BJ (cell line): Measurements from ENCODE around the gene ZBTB20. TPM values are rescaled to one million over a fixed set of nuclear protein-coding genes. Genes with fewer than 3 reads are reported as not detected.

Experiments
- CTCF ChIA-PET: fragments of 350-600 bp; formaldehyde crosslinking; extraction: SDS; loops from one replicate; lab custom pipeline; 2021; ENCODE audit warnings: antibody characterized with exemption, inconsistent platforms; lab: Yijun Ruan, JAX
- POLR2A ChIA-PET: fragments of 300-600 bp; sonication (Branson Sonifier 250); formaldehyde crosslinking; extraction: SDS; loops from one replicate; lab custom pipeline; 2021; ENCODE audit warnings: antibody characterized with exemption; lab: Charles Lee
- DNase-seq: peaks from one replicate; pipeline ENCODE4 v3.0.0-alpha.2; 2011; ENCODE audit warnings: low read depth
- H3K27me3 ChIP-seq: 2 replicates; pipeline ENCODE4 v1.6.0; 2011; ENCODE audit warnings: low read length; ENCODE audit not compliant: control insufficient read depth, insufficient read depth
- H3K36me3 ChIP-seq: 2 replicates; pipeline ENCODE4 v1.5.1; 2011; ENCODE audit warnings: low read length; ENCODE audit not compliant: control insufficient read depth, insufficient read depth
- H3K4me3 ChIP-seq: 2 replicates; pipeline ENCODE4 v1.5.1; 2011; ENCODE audit warnings: low read depth, mild to moderate bottlenecking, control low read depth, low read length
- CTCF ChIP-seq: IDR thresholded peaks from 2 replicates; pipeline ENCODE4 v1.5.1; 2011; ENCODE audit warnings: low read depth, mild to moderate bottlenecking, control low read depth, inconsistent platforms, low read length, moderate library complexity; ENCODE audit not compliant: insufficient read depth
- polyA plus RNA-seq: library from polyadenylated mRNA; depleted of rRNA; stranded (reverse); fragments of >200 nt; gene quantifications from 2 replicates; pipeline ENCODE4 v1.2.3, GENCODE V29; 2011

ZBTB20 gene
- polyA plus RNA-seq, 1 experiment = 6.0 TPM

GRCh38 chr3:115077501-115078250 is 69.4 kb downstream of the ZBTB20 start:
- POLR2A ChIA-PET = no interaction called here
- no peak for DNase-seq

DNA sequence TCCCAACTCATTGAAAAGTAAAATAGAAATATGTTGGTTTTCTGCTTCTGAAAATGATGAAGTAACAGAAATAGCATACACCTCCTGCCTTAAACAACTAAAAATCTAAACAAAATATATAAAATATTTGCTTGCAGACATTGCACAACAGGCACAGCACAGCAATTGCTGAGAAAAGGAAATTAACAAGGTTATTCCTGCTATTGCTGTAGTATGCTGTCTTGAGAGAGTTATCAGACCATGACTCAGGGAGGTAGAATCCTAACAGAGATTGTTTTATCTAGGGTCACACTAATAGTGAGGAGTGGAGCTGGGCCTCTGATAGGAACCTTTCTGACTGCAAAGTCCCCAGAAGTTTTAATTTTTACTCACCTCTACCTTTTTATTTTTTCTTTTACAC is 72.6 kb downstream of the ZBTB20 start:
- DNase-seq = no peak
- H3K27me3 ChIP-seq = no peaks in the 10 kb centered on the region
- POLR2A ChIA-PET = no interaction called here
- no peaks in the 10 kb centered on the region for H3K36me3 ChIP-seq
- TF ChIP-seq CTCF = no peak
- CTCF ChIA-PET = interaction anchor here (0.6 kb wide), 1 partner anchor 469 kb away, joined by 3 read pairs; no protein-coding TSS in a partner anchor
- no peak overlapping the region for H3K4me3 ChIP-seq

More at GRCh38 chr3:115077501-115078250, 69.4 kb downstream of the ZBTB20 start:
- no peak overlapping the region for H3K4me3 ChIP-seq
- TF ChIP-seq CTCF = no peak
- no peaks in the 10 kb centered on the region for H3K36me3 ChIP-seq
- H3K27me3 ChIP-seq = no peaks in the 10 kb centered on the region
- CTCF ChIA-PET = interaction anchor here (3.1 kb wide), 1 partner anchor 15 kb away, joined by 13 read pairs; no protein-coding TSS in a partner anchor

DNA sequence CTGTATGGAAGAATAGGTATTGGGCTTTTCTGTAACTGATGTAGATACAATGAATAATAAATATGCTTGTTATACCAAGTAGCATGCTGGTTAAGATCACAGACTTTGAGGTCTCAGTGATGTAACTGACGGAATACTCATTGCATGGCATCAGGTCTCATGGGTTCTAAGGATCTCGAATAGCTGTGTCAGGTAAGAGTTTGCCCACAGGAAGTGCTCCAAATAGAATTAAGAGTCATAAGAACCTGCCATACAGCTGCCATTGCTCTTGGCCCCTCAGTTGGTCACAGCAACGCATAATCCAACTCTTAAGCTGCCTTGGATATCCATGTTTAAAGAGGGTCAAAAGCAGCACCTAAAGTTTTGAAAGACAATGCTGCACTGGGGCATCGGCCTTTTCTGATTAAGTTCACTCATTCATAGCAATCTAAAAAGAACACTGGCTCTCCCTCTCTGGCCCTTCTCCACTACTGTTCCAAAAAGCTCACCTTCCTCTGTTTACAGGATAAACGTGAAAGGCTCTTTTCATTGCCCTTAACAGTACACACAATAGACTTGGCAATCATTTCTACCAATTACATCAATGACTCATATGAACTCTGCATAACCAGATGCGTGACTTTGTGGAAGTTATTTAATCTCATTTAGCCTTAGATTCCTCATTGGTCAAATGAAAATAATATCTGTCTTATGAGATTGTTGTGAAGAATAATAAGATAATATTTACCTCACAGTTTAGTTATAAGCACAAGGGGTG is 74.6 kb downstream of the ZBTB20 start:
- ChIA-PET CTCF (interaction anchor here (0.8 to 1.6 kb wide), 2 partner anchors 13 to 20 kb away, joined by 3 to 6 read pairs; no protein-coding TSS in a partner anchor), POLR2A (no interaction called here)
- no peaks in the 10 kb centered on the region for H3K27me3 ChIP-seq
- no peaks in the 10 kb centered on the region for H3K36me3 ChIP-seq
- H3K4me3 ChIP-seq = no peak overlapping the region
- TF ChIP-seq CTCF = no peak
- DNase-seq = peak; percentile 39

DNA sequence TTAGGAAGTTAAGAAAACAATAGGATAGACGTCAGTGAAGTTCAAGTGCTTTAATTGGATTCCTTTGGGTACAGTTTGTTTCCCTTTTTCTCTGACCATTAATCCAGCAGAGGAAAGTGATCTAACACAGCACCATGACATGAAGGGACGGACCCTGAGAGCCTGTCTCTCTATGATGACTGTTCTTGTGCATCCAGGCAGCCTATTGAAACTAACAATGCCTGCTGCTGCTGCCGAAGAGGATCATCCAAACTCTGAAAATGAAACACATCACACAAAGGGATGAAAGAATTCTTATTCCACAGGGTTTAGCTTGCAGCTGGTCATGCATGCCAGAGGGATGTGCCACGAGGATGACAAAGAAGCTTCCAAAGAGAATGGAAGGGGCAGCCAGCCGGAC is 75.5 kb downstream of the ZBTB20 start:
- Histone ChIP-seq H3K27me3 (no peaks in the 10 kb centered on the region), H3K36me3 (no peaks in the 10 kb centered on the region), H3K4me3 (peak overlapping the region; percentile 3; the same call in 1 of the 2 replicates)
- POLR2A ChIA-PET = no interaction called here
- no peak for TF ChIP-seq CTCF
- CTCF ChIA-PET = interaction anchor here (1.6 kb wide), 1 partner anchor 14 kb away, joined by 3 read pairs; no protein-coding TSS in a partner anchor
- peak; percentile 25 for DNase-seq

- H3K27me3 ChIP-seq = no peaks in the 10 kb centered on the region
- no peaks in the 10 kb centered on the region for H3K36me3 ChIP-seq
- H3K4me3 ChIP-seq = no peak overlapping the region; the same call in 1 of the 2 replicates
- ChIA-PET POLR2A (no interaction called here), CTCF (interaction anchor here (1.6 kb wide), 1 partner anchor 14 kb away, joined by 3 read pairs; no protein-coding TSS in a partner anchor)
- no peak for TF ChIP-seq CTCF
- no peak for DNase-seq
Measured at GRCh38 chr3:115071166-115071565, 75.9 kb downstream of the ZBTB20 start.
